ENCODE results near the gene USP46.

USP46 gene

GRCh38 chr4:52659001-52659721, at the start of gene USP46:
TSS of gene USP46 (minus strand) at chr4:52659301. CDS start at chr4:52659150, 151 bp downstream.
- peak; percentile 90 for DNase-seq

- DNase-seq = no peak
Observed at GRCh38 chr4:52704661-52705060, 45.6 kb upstream of the USP46 start.

GRCh38 chr4:52704133-52704532, 45.0 kb upstream of the USP46 start:
- no peak for DNase-seq

GRCh38 chr4:52701207-52701606, 42.1 kb upstream of the USP46 start:
- no peak for DNase-seq

- no peak for DNase-seq
Observed at GRCh38 chr4:52694936-52695335, 35.8 kb upstream of the USP46 start.

- DNase-seq = no peak
Observed at GRCh38 chr4:52693492-52693891, 34.4 kb upstream of the USP46 start.

GRCh38 chr4:52689096-52689495, 30.0 kb upstream of the USP46 start:
- no peak for DNase-seq

GRCh38 chr4:52687696-52688095, 28.6 kb upstream of the USP46 start:
- DNase-seq = no peak

GRCh38 chr4:52685316-52685715, 26.2 kb upstream of the USP46 start:
- DNase-seq = no peak

GRCh38 chr4:52684896-52685295, 25.8 kb upstream of the USP46 start:
- no peak for DNase-seq

- no peak for DNase-seq
Observed at GRCh38 chr4:52680381-52680780, 21.3 kb upstream of the USP46 start.

- DNase-seq = no peak
Observed at GRCh38 chr4:52676536-52676935, 17.4 kb upstream of the USP46 start.

- DNase-seq = no peak
Observed at GRCh38 chr4:52675111-52675510, 16.0 kb upstream of the USP46 start.

- peak; percentile 36 for DNase-seq
Observed at GRCh38 chr4:52670739-52671138, 11.6 kb upstream of the USP46 start.

- no peak for DNase-seq
Observed at GRCh38 chr4:52670121-52670520, 11.0 kb upstream of the USP46 start.

GRCh38 chr4:52665592-52665991, 6.5 kb upstream of the USP46 start:
- DNase-seq = no peak

GRCh38 chr4:52664479-52664878, 5.4 kb upstream of the USP46 start:
- DNase-seq = no peak

- no peak for DNase-seq
Observed at GRCh38 chr4:52661966-52662690, 3.0 kb upstream of the USP46 start.

- DNase-seq = no peak
Observed at GRCh38 chr4:52660643-52661042, 1.5 kb upstream of the USP46 start.

- peak; percentile 72 for DNase-seq
Observed at GRCh38 chr4:52659722-52660261, 691 bp upstream of the USP46 start.

- DNase-seq = peak; percentile 32
Observed at GRCh38 chr4:52658641-52659000, 480 bp downstream of the USP46 start.

GRCh38 chr4:52657618-52658501, 1.2 kb downstream of the USP46 start:
- DNase-seq = peak; percentile 40

GRCh38 chr4:52657292-52657617, 1.8 kb downstream of the USP46 start:
- DNase-seq = peak; percentile 25
